Superior temporal gyrus (tissue), 1 donor: ENCODE measurements around the gene DDX47.
"Not testable (repeated sequence)": the region's sequence is repeated elsewhere in the genome, so short reads cannot be mapped to it uniquely, and the experiment has no call there.

Experiments used
- DNase-seq: peaks from one replicate; pipeline ENCODE4 v3.0.0-alpha.2; 2016; ENCODE audit errors: extremely low spot score

The DDX47 gene

GRCh38 chr12:12820376-12820775 is 7.2 kb downstream of the DDX47 start:
- not testable (repeated sequence) for DNase-seq

- DNase-seq: no peak
These were observed 8.8 kb downstream of the DDX47 start for GRCh38 chr12:12821975-12822374.

GRCh38 chr12:12822886-12823285 is 9.7 kb downstream of the DDX47 start:
- DNase-seq: no peak

GRCh38 chr12:12823300-12823699 is 10.2 kb downstream of the DDX47 start:
- DNase-seq: no peak

- no peak for DNase-seq
These were observed 10.7 kb downstream of the DDX47 start for GRCh38 chr12:12823811-12824210.

GRCh38 chr12:12835378-12836146 is 22.4 kb downstream of the DDX47 start:
- DNase-seq: no peak

- DNase-seq: no peak
These were observed 23.4 kb downstream of the DDX47 start for GRCh38 chr12:12836571-12836970.

GRCh38 chr12:12837025-12837812 is 24.1 kb downstream of the DDX47 start:
- peak; percentile 63 for DNase-seq

GRCh38 chr12:12837813-12838153 is 24.6 kb downstream of the DDX47 start:
- no peak for DNase-seq

- DNase-seq: no peak
These were observed 25.9 kb downstream of the DDX47 start for GRCh38 chr12:12839003-12839395.

GRCh38 chr12:12839439-12839838 is 26.3 kb downstream of the DDX47 start:
- DNase-seq: not testable (repeated sequence)

GRCh38 chr12:12839873-12840579 is 26.9 kb downstream of the DDX47 start:
- no peak for DNase-seq

GRCh38 chr12:12840580-12840899 is 27.4 kb downstream of the DDX47 start:
- no peak for DNase-seq

- not testable (repeated sequence) for DNase-seq
These were observed 28.3 kb downstream of the DDX47 start for GRCh38 chr12:12841428-12841827.

GRCh38 chr12:12845794-12846243 is 32.7 kb downstream of the DDX47 start:
- no peak for DNase-seq

- DNase-seq: not testable (repeated sequence)
These were observed 33.6 kb downstream of the DDX47 start for GRCh38 chr12:12846780-12847179.

GRCh38 chr12:12853435-12853834 is 40.3 kb downstream of the DDX47 start:
- DNase-seq: no peak

- no peak for DNase-seq
These were observed 46.5 kb downstream of the DDX47 start for GRCh38 chr12:12859690-12860089.

- DNase-seq: no peak
These were observed 51.1 kb downstream of the DDX47 start for GRCh38 chr12:12864243-12864642.

GRCh38 chr12:12868477-12869235 is 55.5 kb downstream of the DDX47 start:
- DNase-seq: no peak

- no peak for DNase-seq
These were observed 57.3 kb downstream of the DDX47 start for GRCh38 chr12:12870465-12870864.

GRCh38 chr12:12871587-12872138 is 58.5 kb downstream of the DDX47 start:
- no peak for DNase-seq
